HCT116 (cell line): ENCODE measurements around the gene TMEM184A. TPM values are rescaled to one million over a fixed set of nuclear protein-coding genes. Genes with fewer than 3 reads are reported as not detected.
"Not testable (repeated sequence)": the region's sequence is repeated elsewhere in the genome, so short reads cannot be mapped to it uniquely, and the experiment has no call there.

Source experiments
- ATAC-seq: fragments of 200-7000 bp; cut with Tn5 transposase; 2 replicates; pipeline ENCODE4 v1.9.1; 2020; ENCODE audit warnings: mild to moderate bottlenecking, moderate library complexity
- BruUV-seq: library from RNA; stranded (reverse); fragments of 400-500 nt; replicated peaks from 2 replicates; lab custom pipeline; 2021; lab: Mats Ljungman, UMichigan
- CTCF ChIA-PET: fragments of 300-600 bp; sonication (Branson Sonifier 250); formaldehyde crosslinking; loops from one replicate; lab custom pipeline; 2021; ENCODE audit warnings: antibody characterized with exemption; lab: Charles Lee
- POLR2A ChIA-PET: fragments of 300-600, 350-600 bp; sonication (Branson Sonifier 250); formaldehyde crosslinking; loops from one replicate; lab custom pipeline; 2021; ENCODE audit warnings: antibody characterized with exemption; lab: Charles Lee
- RAD21 ChIA-PET, 2 experiments: fragments of 300-600 bp; sonication (Branson Sonifier 250); formaldehyde crosslinking; loops; one replicate each; lab custom pipeline; 2023; ENCODE audit warnings: low total read pairs in 2 of 2; ENCODE audit not compliant: uncharacterized antibody in 2 of 2, unreplicated experiment in 2 of 2, low non-redundant PET in 1 of 2; lab: Charles Lee
- DNase-seq: peaks from one replicate; pipeline ENCODE4 v3.0.0-alpha.2; 2010; ENCODE audit warnings: low read depth, low spot score
- H2AFZ ChIP-seq: fragments of 200-600 bp; shearing (Covaris generic), sonication (generic); 2 replicates; pipeline ENCODE4 v1.6.1; 2017; ENCODE audit warnings: low read depth, mixed run types, mixed read lengths, antibody characterized with exemption, low read length; ENCODE audit not compliant: poor library complexity, severe bottlenecking
- H3K27ac ChIP-seq: 2 replicates; pipeline ENCODE4 v1.5.1; 2012; ENCODE audit warnings: low read depth, low read length
- H3K27me3 ChIP-seq: fragments of 200-600 bp; sonication (generic); 2 replicates; pipeline ENCODE4 v1.6.1; 2016; ENCODE audit warnings: mixed run types, low read length, mixed read lengths; ENCODE audit not compliant: insufficient read depth
- H3K36me3 ChIP-seq, 2 experiments: fragments of 200-500 bp in 1 of 2; fragments of 200-600 bp in 1 of 2; sonication (Bioruptor generic) in 1 of 2; sonication (generic) in 1 of 2; 2 replicates each; pipeline versions ENCODE4 v1.5.1 to v1.6.1; 2014 to 2016; ENCODE audit warnings: low read length in 2 of 2, inconsistent platforms in 1 of 2, mixed read lengths in 1 of 2, mixed run types in 1 of 2; ENCODE audit not compliant: insufficient read depth in 2 of 2, control insufficient read depth in 1 of 2
- H3K4me1 ChIP-seq, 2 experiments: fragments of 200-600 bp in 1 of 2; sonication (generic) in 1 of 2; 2 replicates each; pipeline versions ENCODE4 v1.5.1 to v1.6.1; 2012 to 2017; ENCODE audit warnings: low read length in 2 of 2, inconsistent platforms in 1 of 2, mild to moderate bottlenecking in 1 of 2, mixed read lengths in 1 of 2, mixed run types in 1 of 2, moderate library complexity in 1 of 2; ENCODE audit not compliant: insufficient read depth in 2 of 2, control insufficient read depth in 1 of 2
- H3K4me2 ChIP-seq: fragments of 200-600 bp; sonication (generic); 2 replicates; pipeline ENCODE4 v1.6.1; 2017; ENCODE audit warnings: mixed run types, low read length, mixed read lengths
- H3K4me3 ChIP-seq, 2 experiments: fragments of 200-600 bp in 1 of 2; sonication (generic) in 1 of 2; replicated peaks in 1 of 2; 2 replicates each; pipeline ENCODE4 v1.5.1; 2011 to 2016; ENCODE audit warnings: low read length in 2 of 2, control low read depth in 1 of 2, low read depth in 1 of 2, mild to moderate bottlenecking in 1 of 2, mixed read lengths in 1 of 2, mixed run types in 1 of 2
- H3K79me2 ChIP-seq: fragments of 200-600 bp; sonication (generic); 2 replicates; pipeline ENCODE4 v1.6.1; 2017; ENCODE audit warnings: mild to moderate bottlenecking, mixed run types, low read length, moderate library complexity, mixed read lengths; ENCODE audit not compliant: insufficient read depth
- H3K9ac ChIP-seq: fragments of 200-600 bp; sonication (generic); 2 replicates; pipeline ENCODE4 v1.6.1; 2016; ENCODE audit warnings: low read length, mixed read lengths
- H3K9me2 ChIP-seq: fragments of 200-600 bp; sonication (generic), shearing (Covaris generic); 2 replicates; pipeline ENCODE4 v1.6.1; 2017; ENCODE audit warnings: mixed run types, mild to moderate bottlenecking, moderate library complexity; ENCODE audit not compliant: insufficient read depth
- H3K9me3 ChIP-seq, 2 experiments: fragments of 200-500 bp in 1 of 2; fragments of 200-600 bp in 1 of 2; sonication (Bioruptor generic) in 1 of 2; sonication (generic) in 1 of 2; 2 replicates each; pipeline ENCODE4 v1.6.1; 2014 to 2017; ENCODE audit warnings: low read length in 2 of 2, mixed read lengths in 2 of 2, inconsistent platforms in 1 of 2, low read depth in 1 of 2, mild to moderate bottlenecking in 1 of 2, mixed run types in 1 of 2, moderate library complexity in 1 of 2; ENCODE audit not compliant: control insufficient read depth in 1 of 2, insufficient read depth in 1 of 2
- H4K20me1 ChIP-seq: fragments of 200-600 bp; sonication (generic), shearing (Covaris generic); 2 replicates; pipeline ENCODE4 v1.6.1; 2017; ENCODE audit warnings: mixed run types, mild to moderate bottlenecking, moderate library complexity; ENCODE audit not compliant: insufficient read depth
- CBX3 ChIP-seq: IDR thresholded peaks from 2 replicates; pipeline ENCODE4 v1.6.1; 2012; ENCODE audit warnings: low read depth
- ELF1 ChIP-seq: IDR thresholded peaks from 2 replicates; pipeline ENCODE4 v1.6.1; 2012; ENCODE audit warnings: low read depth, borderline replicate concordance
- JUND ChIP-seq: IDR thresholded peaks from 2 replicates; pipeline ENCODE4 v1.6.1; 2012
- RAD21 ChIP-seq: IDR thresholded peaks from 2 replicates; pipeline ENCODE4 v1.6.1; 2012; ENCODE audit warnings: low read depth, mild to moderate bottlenecking
- TCF7L2 ChIP-seq: IDR thresholded peaks from 2 replicates; pipeline ENCODE4 v1.7.0; 2011; ENCODE audit warnings: borderline replicate concordance, inconsistent platforms; ENCODE audit not compliant: insufficient read depth, insufficient read length; ENCODE audit errors: extremely low read depth
- YY1 ChIP-seq: IDR thresholded peaks from 2 replicates; pipeline ENCODE4 v1.6.1; 2011; ENCODE audit warnings: low read length, low read depth, moderate library complexity, mild to moderate bottlenecking; ENCODE audit not compliant: insufficient replicate concordance; ENCODE audit errors: extremely low read depth
- intact Hi-C: fragments of 100-400 bp; cut with micrococcal nuclease; formaldehyde crosslinking; loops from 2 replicates; pipeline ENCODE4 v1.10.0; 2022
- total RNA-seq: library from RNA; stranded (reverse); gene quantifications from one replicate; pipeline ENCODE4 v1.2.1, GENCODE V29; 2021; ENCODE audit not compliant: unreplicated experiment
- TF ChIP-seq, protein P1 (sequence below): IDR thresholded peaks from 2 replicates; pipeline ENCODE4 v1.6.1; 2012

TMEM184A gene
- total RNA-seq, 1 experiment from 2014 or later, result 34.8 TPM

DNA sequence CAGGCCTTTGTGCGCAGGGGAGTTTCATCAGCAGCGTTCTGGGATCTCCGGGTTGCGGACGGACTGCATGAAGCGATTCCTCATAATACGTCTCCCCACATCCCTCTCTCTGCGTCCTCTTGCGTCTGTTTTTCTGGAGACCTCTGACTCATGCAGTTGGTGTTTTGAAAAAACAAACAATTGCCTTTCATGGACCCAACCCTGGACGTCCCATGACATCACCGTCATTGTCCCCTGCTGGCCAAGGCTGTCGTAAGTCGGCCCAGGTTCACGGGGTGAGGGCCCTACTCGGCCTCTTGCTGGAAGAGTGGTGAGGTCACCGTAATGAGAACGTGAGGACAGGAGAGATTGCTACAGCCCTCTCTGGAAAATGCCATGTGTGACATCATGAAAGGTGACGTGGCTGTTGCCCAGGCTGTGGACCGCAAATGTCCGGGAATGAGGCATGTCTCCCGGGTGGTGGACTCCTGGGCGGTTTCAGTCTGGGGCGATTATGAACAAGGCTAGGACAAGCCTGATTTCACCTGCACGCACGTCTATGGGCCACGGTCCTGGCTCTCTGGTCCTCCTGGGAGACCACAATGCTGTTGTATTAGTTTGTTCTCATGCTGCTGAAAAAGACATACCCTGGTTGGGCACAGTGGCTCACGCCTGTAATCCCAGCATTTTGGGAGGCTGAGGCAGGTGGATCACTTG is 35.3 kb downstream of the TMEM184A start (continued):
- TF ChIP-seq JUND (peak; percentile 60; the same call in 1 of the 2 replicates), YY1 (no peak), TCF7L2 (no peak), ELF1 (no peak), RAD21 (no peak)
- TF ChIP-seq, protein P1, sequence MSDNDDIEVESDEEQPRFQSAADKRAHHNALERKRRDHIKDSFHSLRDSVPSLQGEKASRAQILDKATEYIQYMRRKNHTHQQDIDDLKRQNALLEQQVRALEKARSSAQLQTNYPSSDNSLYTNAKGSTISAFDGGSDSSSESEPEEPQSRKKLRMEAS, result 0 out of 2 replicates have a peak, but pooled peaks have one; percentile 41

DNA sequence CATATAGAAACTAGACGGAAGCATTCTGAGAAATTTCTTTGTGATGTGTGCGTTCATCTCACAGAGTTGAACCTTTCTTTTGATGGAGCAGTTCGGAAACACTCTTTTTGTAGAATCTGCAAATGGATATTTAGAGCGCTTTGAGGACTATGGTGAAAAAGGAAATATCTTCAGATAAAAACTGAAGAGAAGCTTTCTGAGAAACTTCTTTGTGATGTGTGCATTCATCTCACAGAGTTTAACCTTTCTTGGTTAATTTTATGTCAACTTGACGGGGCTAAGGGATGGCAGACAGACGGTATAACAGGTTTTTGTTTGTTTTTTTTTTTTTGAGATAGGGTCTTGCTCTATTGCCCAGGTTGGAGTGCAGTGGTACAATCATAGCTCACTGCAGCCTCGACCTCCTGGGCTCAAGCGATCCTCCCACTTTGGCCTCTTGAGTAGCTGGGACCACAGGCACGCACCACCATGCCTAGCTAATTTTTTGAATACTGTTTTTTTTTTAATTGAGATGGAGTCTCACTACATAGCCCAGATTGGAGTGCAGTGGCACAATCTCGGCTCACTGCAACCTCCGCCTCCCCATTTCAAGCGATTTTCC is 36.6 kb downstream of the TMEM184A start:
- intact Hi-C loops, result not testable (repeated sequence)
- TF ChIP-seq CBX3, result peak; percentile 71; the same call in 1 of the 2 replicates
- TF ChIP-seq, all 23 proteins: peak for 1; not testable (repeated sequence) for 22
- ATAC-seq, H2AFZ ChIP-seq, H3K36me3 ChIP-seq, H3K27ac ChIP-seq, H3K27me3 ChIP-seq, H3K9me2 ChIP-seq, DNase-seq, H3K4me3 ChIP-seq, BruUV-seq, POLR2A ChIA-PET, H3K9ac ChIP-seq, H3K9me3 ChIP-seq, H3K79me2 ChIP-seq, H4K20me1 ChIP-seq, H3K4me2 ChIP-seq, RAD21 ChIA-PET: not testable (repeated sequence)
- CTCF ChIA-PET, result interaction anchor here (1.1 kb wide), 1 partner anchor 87 kb away, joined by 3 read pairs; no protein-coding TSS in a partner anchor
- peaks cover 11 to 29% of the 10 kb centered on the region in 2 experiments for H3K4me1 ChIP-seq
